ENCODE results near the gene SDS.

- TF ChIP-seq POLR2A (IDR thresholded peaks at IDR 0.05; ENCODE audit: low read length) (no peak), GATA1 (IDR thresholded peaks at IDR 0.05; ENCODE audit: low read depth, low read length) (no peak)
These were observed 7.5 kb downstream of the SDS start for GRCh38 chr12:113396200-113396599.

Data from erythroblast (primary cell).